ENCODE data around the gene NEO1. TPM values are rescaled to one million over a fixed set of nuclear protein-coding genes. Genes with fewer than 3 reads are reported as not detected.

NEO1 gene
- 5.2 and 5.3 TPM in 2 replicates for total RNA-seq (2012; rRNA removed)

- H3K4me2 ChIP-seq (ENCODE audit: low read length) = peak within 1 kb of the TSS; percentile 98
- H3K36me3 ChIP-seq (ENCODE audit: insufficient read depth, low read length) = no peaks in the 10 kb centered on the region
- H3K9ac ChIP-seq (ENCODE audit: low read depth, low read length) = peak within 1 kb of the TSS; percentile 78
- H3K4me1 ChIP-seq (ENCODE audit: control insufficient read depth, insufficient read depth, low read length) = no peaks in the 10 kb centered on the region
- H3K27me3 ChIP-seq (ENCODE audit: control insufficient read depth, insufficient read depth, low read length) = peaks cover 46% of the 10 kb centered on the region
- no peaks in the 10 kb centered on the region for H3K9me3 ChIP-seq (replicated peaks; ENCODE audit: low read length)
- H3K4me3 ChIP-seq (ENCODE audit: low read length) = peak within 1 kb of the TSS; percentile 89
These were observed at the start of gene NEO1 for GRCh38 chr15:73051807-73052652. Gene NEO1 (plus strand): TSS chr15:73052463. CDS start chr15:73052676, 213 bp downstream.

GRCh38 chr15:73004462-73004861 lies 47.8 kb upstream of the NEO1 start:
- H3K27me3 ChIP-seq (ENCODE audit: control insufficient read depth, insufficient read depth, low read length) = peaks cover 6% of the 10 kb centered on the region
- H3K4me3 ChIP-seq (ENCODE audit: low read length) = no peak overlapping the region
- no peaks in the 10 kb centered on the region for H3K9me3 ChIP-seq (replicated peaks; ENCODE audit: low read length)
- H3K36me3 ChIP-seq (ENCODE audit: insufficient read depth, low read length) = no peaks in the 10 kb centered on the region
- H3K9ac ChIP-seq (ENCODE audit: low read depth, low read length) = no peak overlapping the region
- no peaks in the 10 kb centered on the region for H3K4me1 ChIP-seq (ENCODE audit: control insufficient read depth, insufficient read depth, low read length)
- no peak overlapping the region for H3K4me2 ChIP-seq (ENCODE audit: low read length)

- no peaks in the 10 kb centered on the region for H3K36me3 ChIP-seq (ENCODE audit: insufficient read depth, low read length)
- H3K27me3 ChIP-seq (ENCODE audit: control insufficient read depth, insufficient read depth, low read length) = peaks cover 6% of the 10 kb centered on the region
- no peaks in the 10 kb centered on the region for H3K4me1 ChIP-seq (ENCODE audit: control insufficient read depth, insufficient read depth, low read length)
- H3K9me3 ChIP-seq (replicated peaks; ENCODE audit: low read length) = no peaks in the 10 kb centered on the region
- no peak overlapping the region for H3K9ac ChIP-seq (ENCODE audit: low read depth, low read length)
- H3K4me2 ChIP-seq (ENCODE audit: low read length) = no peak overlapping the region
- H3K4me3 ChIP-seq (ENCODE audit: low read length) = no peak overlapping the region
These were observed 47.2 kb upstream of the NEO1 start for GRCh38 chr15:73005032-73005431.

- Histone ChIP-seq H3K27me3 (ENCODE audit: control insufficient read depth, insufficient read depth, low read length) (peaks cover 6% of the 10 kb centered on the region), H3K4me1 (ENCODE audit: control insufficient read depth, insufficient read depth, low read length) (no peaks in the 10 kb centered on the region), H3K9ac (ENCODE audit: low read depth, low read length) (no peak overlapping the region), H3K36me3 (ENCODE audit: insufficient read depth, low read length) (no peaks in the 10 kb centered on the region), H3K4me2 (ENCODE audit: low read length) (no peak overlapping the region), H3K9me3 (replicated peaks; ENCODE audit: low read length) (no peaks in the 10 kb centered on the region), H3K4me3 (ENCODE audit: low read length) (no peak overlapping the region)
These were observed 46.8 kb upstream of the NEO1 start for GRCh38 chr15:73005446-73005845.

- Histone ChIP-seq H3K9me3 (replicated peaks; ENCODE audit: low read length) (no peaks in the 10 kb centered on the region), H3K36me3 (ENCODE audit: insufficient read depth, low read length) (no peaks in the 10 kb centered on the region), H3K4me3 (ENCODE audit: low read length) (no peak overlapping the region), H3K4me2 (ENCODE audit: low read length) (no peak overlapping the region), H3K4me1 (ENCODE audit: control insufficient read depth, insufficient read depth, low read length) (no peaks in the 10 kb centered on the region), H3K9ac (ENCODE audit: low read depth, low read length) (no peak overlapping the region), H3K27me3 (ENCODE audit: control insufficient read depth, insufficient read depth, low read length) (peaks cover 6% of the 10 kb centered on the region)
These were observed 45.7 kb upstream of the NEO1 start for GRCh38 chr15:73006523-73006922.

- Histone ChIP-seq H3K9ac (ENCODE audit: low read depth, low read length) (no peak overlapping the region), H3K4me3 (ENCODE audit: low read length) (no peak overlapping the region), H3K4me2 (ENCODE audit: low read length) (no peak overlapping the region), H3K4me1 (ENCODE audit: control insufficient read depth, insufficient read depth, low read length) (no peaks in the 10 kb centered on the region), H3K36me3 (ENCODE audit: insufficient read depth, low read length) (no peaks in the 10 kb centered on the region), H3K27me3 (ENCODE audit: control insufficient read depth, insufficient read depth, low read length) (peaks cover 9% of the 10 kb centered on the region), H3K9me3 (replicated peaks; ENCODE audit: low read length) (no peaks in the 10 kb centered on the region)
These were observed 42.9 kb upstream of the NEO1 start for GRCh38 chr15:73009066-73010056.

GRCh38 chr15:73010154-73011152 lies 41.8 kb upstream of the NEO1 start:
- Histone ChIP-seq H3K4me3 (ENCODE audit: low read length) (no peak overlapping the region), H3K9me3 (replicated peaks; ENCODE audit: low read length) (no peaks in the 10 kb centered on the region), H3K4me2 (ENCODE audit: low read length) (no peak overlapping the region), H3K9ac (ENCODE audit: low read depth, low read length) (no peak overlapping the region), H3K36me3 (ENCODE audit: insufficient read depth, low read length) (no peaks in the 10 kb centered on the region), H3K4me1 (ENCODE audit: control insufficient read depth, insufficient read depth, low read length) (no peaks in the 10 kb centered on the region), H3K27me3 (ENCODE audit: control insufficient read depth, insufficient read depth, low read length) (peaks cover 5% of the 10 kb centered on the region)

GRCh38 chr15:73014904-73015303 lies 37.4 kb upstream of the NEO1 start:
- Histone ChIP-seq H3K4me3 (ENCODE audit: low read length) (no peak overlapping the region), H3K27me3 (ENCODE audit: control insufficient read depth, insufficient read depth, low read length) (peaks cover 5% of the 10 kb centered on the region), H3K9me3 (replicated peaks; ENCODE audit: low read length) (no peaks in the 10 kb centered on the region), H3K36me3 (ENCODE audit: insufficient read depth, low read length) (no peaks in the 10 kb centered on the region), H3K4me1 (ENCODE audit: control insufficient read depth, insufficient read depth, low read length) (no peaks in the 10 kb centered on the region), H3K9ac (ENCODE audit: low read depth, low read length) (no peak overlapping the region), H3K4me2 (ENCODE audit: low read length) (no peak overlapping the region)

GRCh38 chr15:73015493-73015892 lies 36.8 kb upstream of the NEO1 start:
- H3K36me3 ChIP-seq (ENCODE audit: insufficient read depth, low read length) = no peaks in the 10 kb centered on the region
- no peak overlapping the region for H3K4me3 ChIP-seq (ENCODE audit: low read length)
- no peak overlapping the region for H3K4me2 ChIP-seq (ENCODE audit: low read length)
- H3K4me1 ChIP-seq (ENCODE audit: control insufficient read depth, insufficient read depth, low read length) = no peaks in the 10 kb centered on the region
- no peaks in the 10 kb centered on the region for H3K9me3 ChIP-seq (replicated peaks; ENCODE audit: low read length)
- H3K27me3 ChIP-seq (ENCODE audit: control insufficient read depth, insufficient read depth, low read length) = peaks cover 9% of the 10 kb centered on the region
- H3K9ac ChIP-seq (ENCODE audit: low read depth, low read length) = no peak overlapping the region

GRCh38 chr15:73017987-73018386 lies 34.3 kb upstream of the NEO1 start:
- Histone ChIP-seq H3K4me1 (ENCODE audit: control insufficient read depth, insufficient read depth, low read length) (no peaks in the 10 kb centered on the region), H3K36me3 (ENCODE audit: insufficient read depth, low read length) (no peaks in the 10 kb centered on the region), H3K9ac (ENCODE audit: low read depth, low read length) (no peak overlapping the region), H3K27me3 (ENCODE audit: control insufficient read depth, insufficient read depth, low read length) (peaks cover 22% of the 10 kb centered on the region), H3K9me3 (replicated peaks; ENCODE audit: low read length) (no peaks in the 10 kb centered on the region), H3K4me2 (ENCODE audit: low read length) (no peak overlapping the region), H3K4me3 (ENCODE audit: low read length) (no peak overlapping the region)

All from skeletal muscle satellite cell (primary cell).